GM10847 (cell line): ENCODE data around the gene LMO7.

Experiments
- POLR2A ChIP-seq: IDR thresholded peaks from 2 replicates; pipeline ENCODE4 v1.6.1; 2011; ENCODE audit not compliant: insufficient read length; ENCODE audit errors: extremely low read depth

LMO7 gene

DNA sequence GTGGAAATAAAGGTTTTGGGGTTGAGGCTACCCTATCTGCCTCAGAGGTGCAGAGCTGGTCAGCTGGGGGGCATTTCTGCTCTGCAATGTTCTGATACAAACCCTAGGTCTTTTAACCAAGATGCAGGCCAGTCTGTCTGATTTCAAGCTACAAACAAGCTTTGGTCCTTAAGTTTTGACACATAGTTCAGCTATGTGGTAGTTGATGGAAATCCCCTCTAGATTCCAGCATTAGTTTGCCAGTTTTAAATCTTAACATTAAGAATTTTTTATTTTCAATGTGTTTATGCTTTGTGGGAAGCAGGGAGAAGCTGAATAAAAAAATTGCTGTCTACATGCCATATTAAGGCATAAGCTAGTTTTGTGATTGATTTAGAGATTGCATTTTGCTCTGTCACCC lies 225.7 kb downstream of the LMO7 start:
- no peak for TF ChIP-seq POLR2A

- TF ChIP-seq POLR2A: no peak
Measured at GRCh38 chr13:75864718-75865117, 228.6 kb downstream of the LMO7 start.

DNA sequence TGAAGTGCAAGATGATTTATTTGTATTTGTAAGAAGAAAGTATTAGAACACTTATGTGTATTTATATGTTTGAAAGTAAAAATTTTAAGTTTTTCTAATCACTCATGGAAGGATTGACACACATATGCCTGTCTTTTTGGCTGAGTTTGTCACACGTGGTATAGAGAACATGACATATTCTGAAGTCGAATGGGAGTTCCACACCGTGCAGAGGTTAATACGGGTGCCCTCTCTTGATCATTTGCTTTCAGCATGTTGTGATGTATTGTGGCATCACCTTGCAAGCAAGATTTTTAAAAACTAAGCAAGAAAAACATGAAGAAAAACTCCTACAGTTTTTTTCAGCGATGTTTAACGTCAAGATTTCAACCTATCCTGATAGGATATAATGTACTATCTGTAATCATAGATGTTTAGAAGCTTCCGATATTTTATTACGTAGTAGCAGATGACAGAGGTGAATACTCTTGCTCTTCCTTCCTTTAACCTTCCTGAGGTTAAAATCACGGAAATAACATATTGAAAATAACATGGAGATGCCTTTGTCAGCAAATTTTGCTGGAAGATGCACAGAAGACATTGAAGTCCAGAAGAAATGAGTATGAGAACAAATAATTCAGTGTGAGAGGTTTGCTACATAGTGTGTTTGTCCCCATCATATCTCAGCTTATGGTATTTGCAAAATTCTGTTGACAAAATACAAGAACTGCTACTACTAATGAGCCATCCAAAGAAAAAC lies 231.4 kb downstream of the LMO7 start:
- TF ChIP-seq POLR2A: no peak

DNA sequence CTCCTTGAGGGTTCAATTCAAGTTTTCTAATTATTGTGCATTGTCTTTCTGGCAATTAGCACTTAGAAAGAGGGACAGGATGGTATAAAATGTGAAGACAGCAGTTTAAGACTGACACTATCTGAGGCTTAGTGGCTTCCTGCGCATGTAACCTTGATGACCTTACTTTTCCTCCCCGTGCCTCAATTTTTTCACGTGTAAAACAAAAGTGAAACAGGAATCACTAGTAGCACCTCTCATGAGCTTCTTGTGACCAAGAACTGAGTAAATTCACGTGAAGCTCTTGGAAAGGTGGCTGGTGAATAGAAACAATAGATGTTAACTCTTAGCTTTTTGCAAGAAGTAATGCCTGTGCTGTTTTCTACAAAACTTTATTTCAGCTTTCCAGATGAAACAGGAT lies 233.9 kb downstream of the LMO7 start:
- TF ChIP-seq POLR2A: no peak

- no peak for TF ChIP-seq POLR2A
Measured at GRCh38 chr13:75870397-75870903, 234.3 kb downstream of the LMO7 start.

DNA sequence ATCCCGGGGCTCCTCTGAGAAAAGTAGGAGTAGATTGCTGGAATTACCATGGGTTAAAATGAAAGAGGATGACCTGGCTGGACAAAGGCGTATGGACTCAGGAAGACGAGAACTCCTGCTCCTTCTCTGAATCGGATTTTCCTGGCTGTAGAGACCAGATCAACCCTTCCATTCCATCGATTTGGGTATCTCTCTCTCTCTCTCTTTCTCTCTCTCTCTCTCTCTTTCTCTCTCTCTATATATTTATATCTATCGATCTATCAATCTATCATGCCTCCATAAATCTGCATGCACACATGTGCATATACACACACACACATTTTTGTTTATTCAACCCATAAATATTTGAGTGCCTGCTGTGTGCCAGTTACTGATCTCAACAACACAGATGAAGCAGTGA lies 234.9 kb downstream of the LMO7 start:
- no peak for TF ChIP-seq POLR2A

- no peak for TF ChIP-seq POLR2A
Measured at GRCh38 chr13:75872980-75873379, 236.8 kb downstream of the LMO7 start.

- TF ChIP-seq POLR2A: no peak
Measured at GRCh38 chr13:75873494-75873893, 237.4 kb downstream of the LMO7 start.

- no peak for TF ChIP-seq POLR2A
Measured at GRCh38 chr13:75875450-75875849, 239.3 kb downstream of the LMO7 start.

DNA sequence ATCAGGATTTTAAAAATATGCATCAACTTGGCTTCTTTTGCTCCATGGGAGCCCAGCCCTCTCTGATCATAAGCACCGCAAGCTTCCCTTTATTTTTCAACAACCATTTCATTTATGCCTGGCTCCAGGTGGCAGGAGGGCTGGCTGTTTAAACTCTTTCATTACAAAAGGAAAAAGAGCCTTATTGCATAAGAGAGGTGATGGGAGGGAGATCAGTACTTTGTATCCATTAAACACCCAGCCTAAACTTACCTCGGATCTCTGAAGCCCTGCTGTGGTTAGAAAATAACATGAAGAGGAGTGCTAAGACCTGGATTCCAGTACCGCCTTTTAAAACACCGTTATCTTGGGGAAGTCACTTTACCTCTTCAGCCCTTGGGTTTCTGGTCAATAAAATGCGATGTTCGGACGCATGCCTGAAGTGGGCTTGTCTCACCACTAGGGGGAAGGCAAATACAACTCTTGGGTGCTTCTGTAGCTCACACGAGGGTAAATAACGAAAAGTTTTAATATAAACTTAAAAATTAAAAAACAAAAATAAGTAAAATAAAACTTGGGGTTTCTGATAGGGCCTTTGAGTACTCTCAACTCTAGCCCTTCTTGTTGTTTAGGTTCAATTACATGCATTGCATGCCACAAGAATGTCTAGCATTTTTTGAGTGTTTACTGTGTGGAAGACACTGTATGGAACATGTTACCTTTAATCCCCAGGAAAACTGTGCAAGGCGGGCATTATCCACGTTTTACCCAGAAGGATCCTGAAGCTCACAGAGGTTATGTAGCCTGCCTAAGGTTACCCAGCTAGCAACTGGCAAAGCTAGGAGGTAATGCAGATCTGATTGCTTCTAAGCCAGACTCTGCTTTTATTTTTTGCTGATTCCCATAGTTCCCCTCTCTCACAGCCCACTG lies 240.3 kb downstream of the LMO7 start:
- no peak for TF ChIP-seq POLR2A

GRCh38 chr13:75877071-75877470 lies 240.9 kb downstream of the LMO7 start:
- TF ChIP-seq POLR2A: no peak

- no peak for TF ChIP-seq POLR2A
Measured at GRCh38 chr13:75879656-75880055, 243.5 kb downstream of the LMO7 start.

- TF ChIP-seq POLR2A: no peak
Measured at GRCh38 chr13:75881109-75881775, 245.1 kb downstream of the LMO7 start.

GRCh38 chr13:75882261-75882660 lies 246.1 kb downstream of the LMO7 start:
- TF ChIP-seq POLR2A: no peak

DNA sequence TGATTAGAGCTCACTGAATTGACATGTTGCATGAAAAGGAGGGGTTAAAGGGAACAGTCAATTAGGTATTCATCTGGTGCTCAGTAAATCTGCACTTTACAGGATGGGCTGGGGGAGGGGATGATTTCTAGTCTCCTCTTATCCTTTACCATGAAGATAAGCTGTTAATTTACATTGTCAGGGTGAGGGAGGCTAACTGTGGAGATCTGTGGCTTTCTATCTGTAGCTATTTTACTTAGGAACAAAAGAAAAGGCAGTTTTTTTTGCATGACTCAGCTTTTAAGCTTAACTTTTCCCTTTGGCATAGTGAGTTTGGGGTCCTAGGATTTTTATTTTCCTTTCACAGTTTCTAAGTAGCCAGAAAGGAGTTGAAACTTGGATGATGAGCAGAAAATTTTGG lies 253.3 kb downstream of the LMO7 start:
- TF ChIP-seq POLR2A: no peak

DNA sequence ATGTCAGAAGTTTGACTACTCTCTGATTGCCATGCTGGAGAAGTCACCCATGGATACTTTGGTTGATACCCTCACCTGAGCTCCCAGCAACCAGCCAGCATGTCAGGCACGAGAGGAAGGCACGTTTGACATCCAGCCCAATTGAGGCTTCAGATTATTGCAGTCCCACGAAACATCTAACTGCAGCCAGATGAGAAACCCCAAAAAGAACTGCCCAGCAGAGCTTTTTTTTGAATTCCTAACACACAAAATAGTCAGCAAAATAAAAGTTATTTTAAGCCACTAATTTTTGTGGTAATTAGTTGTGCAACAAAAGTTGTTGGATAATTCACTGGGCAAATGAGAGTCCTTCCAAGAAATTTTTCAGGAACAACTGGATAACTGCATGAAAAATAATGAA lies 259.0 kb downstream of the LMO7 start:
- no peak for TF ChIP-seq POLR2A
